Natural killer cell (primary cell): ENCODE measurements around the gene CARMIL3. TPM values are rescaled to one million over a fixed set of nuclear protein-coding genes. Genes with fewer than 3 reads are reported as not detected.

Experiments
- ATAC-seq, 3 donors: fragments of 150-1000 bp in 2 of 3; fragments of 200-7000 bp in 1 of 3; cut with Tn5 transposase; 1 replicate in 1 of 3; 2 replicates in 2 of 3; pipeline ENCODE4 v1.10.0; 2021; ENCODE audit warnings: mild to moderate bottlenecking in 2 of 3, moderate library complexity in 2 of 3
- DNase-seq, 2 donors: peaks; one replicate each; pipeline versions ENCODE4 v3.0.0 to v3.0.0-alpha.2; 2013 to 2021; ENCODE audit warnings: mixed read lengths in 1 of 2
- H3K27ac ChIP-seq: one replicate; pipeline ENCODE4 v1.5.1; 2013; ENCODE audit warnings: mild to moderate bottlenecking, low read length
- H3K27me3 ChIP-seq: one replicate; pipeline ENCODE4 v1.6.1; 2013; ENCODE audit warnings: low read length; ENCODE audit not compliant: control insufficient read depth, insufficient read depth
- H3K36me3 ChIP-seq: one replicate; pipeline ENCODE4 v1.6.1; 2013; ENCODE audit warnings: low read length; ENCODE audit not compliant: control insufficient read depth, insufficient read depth
- H3K4me1 ChIP-seq: one replicate; pipeline ENCODE4 v1.6.1; 2013; ENCODE audit warnings: low read length; ENCODE audit not compliant: control insufficient read depth, insufficient read depth
- H3K4me3 ChIP-seq: one replicate; pipeline ENCODE4 v1.5.1; 2013; ENCODE audit warnings: low read length
- H3K9me3 ChIP-seq: one replicate; pipeline ENCODE4 v1.6.1; 2013; ENCODE audit warnings: low read length; ENCODE audit not compliant: control insufficient read depth, insufficient read depth
- H3K27ac Mint-ChIP-seq, 2 donors: one replicate each; pipeline ENCODE4 v1.8.0; 2022; ENCODE audit warnings: mild to moderate bottlenecking in 2 of 2, mixed read lengths in 2 of 2, moderate library complexity in 1 of 2
- H3K27me3 Mint-ChIP-seq, 2 donors: one replicate each; pipeline ENCODE4 v1.8.0; 2022; ENCODE audit warnings: low read depth in 2 of 2, mixed read lengths in 2 of 2
- H3K36me3 Mint-ChIP-seq: one replicate; pipeline ENCODE4 v1.8.0; 2022; ENCODE audit warnings: mixed read lengths
- H3K4me1 Mint-ChIP-seq, 2 donors: one replicate each; pipeline ENCODE4 v1.8.0; 2022; ENCODE audit warnings: mixed read lengths in 2 of 2
- H3K4me3 Mint-ChIP-seq: one replicate; pipeline ENCODE4 v1.8.0; 2022; ENCODE audit warnings: mild to moderate bottlenecking, moderate library complexity, mixed read lengths
- H3K9me3 Mint-ChIP-seq, 2 donors: one replicate each; pipeline ENCODE4 v1.8.0; 2022; ENCODE audit warnings: mixed read lengths in 2 of 2
- CTCF ChIP-seq: fragments of 200-600 bp; IDR thresholded peaks from one replicate; pipeline ENCODE4 v1.8.0; 2022; ENCODE audit warnings: antibody characterized with exemption
- WGBS: methylation state at CpG from one replicate; pipeline ENCODE4 v1.1.7; 2013; ENCODE audit warnings: missing lambda C conversion rate; ENCODE audit not compliant: insufficient coverage; 5-methylcytosine and 5-hydroxymethylcytosine counted together
- intact Hi-C: fragments of 100-400 bp; cut with micrococcal nuclease; formaldehyde crosslinking; loops from one replicate; pipeline ENCODE4 v1.14.2; 2022
- total RNA-seq, 4 donors: library from RNA; stranded (reverse); fragments of 120-200 nt in 1 of 4; gene quantifications; one replicate each; pipeline versions ENCODE4 v1.2.3 to v1.2.4, GENCODE V29; 2013 to 2022

CARMIL3 gene
- total RNA-seq, 3 donors from 2014 or later (not counting 1 experiment from before 2014, with no cell fraction given): 17.8 to 28.6 (median 18.6) TPM

GRCh38 chr14:24071836-24072430 lies 20.1 kb downstream of the CARMIL3 start:
- WGBS: 84% methylated on average over 12 of the region's 12 CpGs
- Histone ChIP-seq H3K4me3 (no peak overlapping the region), H3K27me3 (no peaks in the 10 kb centered on the region), H3K27ac (no peak overlapping the region), H3K9me3 (no peaks in the 10 kb centered on the region), H3K36me3 (no peaks in the 10 kb centered on the region), H3K4me1 (peaks cover 4% of the 10 kb centered on the region)
- H3K4me1 Mint-ChIP-seq: no peaks in the 10 kb centered on the region
- no peaks in the 10 kb centered on the region for H3K36me3 Mint-ChIP-seq
- no peaks in the 10 kb centered on the region for H3K9me3 Mint-ChIP-seq
- peaks cover 0 to 7% of the 10 kb centered on the region in 2 donors for H3K27me3 Mint-ChIP-seq
- TF ChIP-seq CTCF: no peak
- intact Hi-C loops: no loop called here
- H3K27ac Mint-ChIP-seq: no peak overlapping the region
- no peak overlapping the region for H3K4me3 Mint-ChIP-seq
- DNase-seq (no peak), ATAC-seq (no peak)

GRCh38 chr14:24072436-24072835 lies 20.6 kb downstream of the CARMIL3 start:
- intact Hi-C loops: no loop called here
- Mint-ChIP-seq H3K4me3 (no peak overlapping the region), H3K36me3 (no peaks in the 10 kb centered on the region), H3K4me1 (no peaks in the 10 kb centered on the region), H3K27me3 (peaks cover 0 to 7% of the 10 kb centered on the region in 2 donors), H3K27ac (no peak overlapping the region), H3K9me3 (no peaks in the 10 kb centered on the region)
- DNase-seq: no peak
- H3K4me1 ChIP-seq: peaks cover 4% of the 10 kb centered on the region
- TF ChIP-seq CTCF: no peak
- 89% methylated on average over 7 of the region's 7 CpGs for WGBS
- no peaks in the 10 kb centered on the region for H3K9me3 ChIP-seq
- no peak for ATAC-seq
- no peak overlapping the region for H3K27ac ChIP-seq
- H3K27me3 ChIP-seq: no peaks in the 10 kb centered on the region
- H3K4me3 ChIP-seq: no peak overlapping the region
- no peaks in the 10 kb centered on the region for H3K36me3 ChIP-seq

GRCh38 chr14:24072881-24073877 lies 21.4 kb downstream of the CARMIL3 start:
- Mint-ChIP-seq H3K4me3 (no peak overlapping the region), H3K4me1 (no peaks in the 10 kb centered on the region), H3K9me3 (no peaks in the 10 kb centered on the region), H3K27me3 (peaks cover 0 to 7% of the 10 kb centered on the region in 2 donors), H3K36me3 (no peaks in the 10 kb centered on the region), H3K27ac (no peak overlapping the region)
- Histone ChIP-seq H3K4me1 (peaks cover 4% of the 10 kb centered on the region), H3K4me3 (no peak overlapping the region), H3K36me3 (no peaks in the 10 kb centered on the region), H3K27ac (no peak overlapping the region), H3K27me3 (no peaks in the 10 kb centered on the region), H3K9me3 (no peaks in the 10 kb centered on the region)
- no peak for DNase-seq
- 92% methylated on average over 24 of the region's 26 CpGs for WGBS
- no peak for ATAC-seq
- intact Hi-C loops: no loop called here
- no peak for TF ChIP-seq CTCF
